Measurements from ENCODE around the gene BLOC1S3.

DNA sequence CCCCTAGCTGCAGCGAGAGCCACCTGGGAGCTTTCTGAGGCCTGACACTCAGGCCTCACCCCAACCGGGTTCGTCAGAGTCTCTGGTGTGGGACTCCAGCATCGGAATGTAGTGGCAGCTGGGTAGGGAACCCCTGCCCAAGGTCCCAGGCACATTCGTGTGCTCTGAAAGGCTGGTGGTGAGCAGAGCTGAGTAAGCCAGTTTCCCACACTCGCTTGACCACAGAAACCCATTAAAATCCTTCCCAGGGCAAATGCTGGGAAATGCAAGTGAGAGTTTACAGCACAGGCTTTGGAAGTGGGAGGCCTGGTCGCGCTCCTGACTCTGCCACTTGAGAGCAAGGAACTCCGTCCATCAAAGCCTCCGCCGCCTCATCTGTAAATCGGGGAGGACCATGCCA is 4.8 kb upstream of the BLOC1S3 start:
- TF ChIP-seq, protein P1, sequence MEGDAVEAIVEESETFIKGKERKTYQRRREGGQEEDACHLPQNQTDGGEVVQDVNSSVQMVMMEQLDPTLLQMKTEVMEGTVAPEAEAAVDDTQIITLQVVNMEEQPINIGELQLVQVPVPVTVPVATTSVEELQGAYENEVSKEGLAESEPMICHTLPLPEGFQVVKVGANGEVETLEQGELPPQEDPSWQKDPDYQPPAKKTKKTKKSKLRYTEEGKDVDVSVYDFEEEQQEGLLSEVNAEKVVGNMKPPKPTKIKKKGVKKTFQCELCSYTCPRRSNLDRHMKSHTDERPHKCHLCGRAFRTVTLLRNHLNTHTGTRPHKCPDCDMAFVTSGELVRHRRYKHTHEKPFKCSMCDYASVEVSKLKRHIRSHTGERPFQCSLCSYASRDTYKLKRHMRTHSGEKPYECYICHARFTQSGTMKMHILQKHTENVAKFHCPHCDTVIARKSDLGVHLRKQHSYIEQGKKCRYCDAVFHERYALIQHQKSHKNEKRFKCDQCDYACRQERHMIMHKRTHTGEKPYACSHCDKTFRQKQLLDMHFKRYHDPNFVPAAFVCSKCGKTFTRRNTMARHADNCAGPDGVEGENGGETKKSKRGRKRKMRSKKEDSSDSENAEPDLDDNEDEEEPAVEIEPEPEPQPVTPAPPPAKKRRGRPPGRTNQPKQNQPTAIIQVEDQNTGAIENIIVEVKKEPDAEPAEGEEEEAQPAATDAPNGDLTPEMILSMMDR (IDR thresholded peaks at IDR 0.05): no peak
- no peak for TF ChIP-seq POLR2A (IDR thresholded peaks at IDR 0.05)
- no peak for TF ChIP-seq POLR2AphosphoS5 (IDR thresholded peaks at IDR 0.05)

Data from suprapubic skin (tissue), 4 donors.